B cell (primary cell): ENCODE measurements around the gene CUEDC2. TPM values are rescaled to one million over a fixed set of nuclear protein-coding genes. Genes with fewer than 3 reads are reported as not detected.

ENCODE experiments used
- ATAC-seq: fragments of 200-7000 bp; cut with Tn5 transposase; one replicate; pipeline ENCODE4 v1.10.0; 2021; ENCODE audit warnings: low read depth, mild to moderate bottlenecking, moderate number of reproducible peaks, moderate library complexity
- CTCF ChIA-PET: fragments of 350-600 bp; sonication (Branson Sonifier 250); formaldehyde crosslinking; loops from one replicate; lab custom pipeline; 2021; ENCODE audit warnings: antibody characterized with exemption, inconsistent platforms; lab: Charles Lee
- POLR2A ChIA-PET: fragments of 350-600 bp; sonication (Branson Sonifier 250); formaldehyde crosslinking; loops from one replicate; lab custom pipeline; 2021; ENCODE audit warnings: antibody characterized with exemption; lab: Charles Lee
- DNase-seq: peaks from one replicate; pipeline ENCODE4 v3.0.0; 2013
- H2AFZ ChIP-seq: 2 replicates; pipeline ENCODE4 v1.6.1; 2012; ENCODE audit warnings: mild to moderate bottlenecking, low read depth, low read length; ENCODE audit not compliant: insufficient read depth, poor library complexity, severe bottlenecking
- H3K27ac ChIP-seq, 2 donors: 1 replicate in 1 of 2; 2 replicates in 1 of 2; pipeline ENCODE4 v1.5.1; 2012 to 2013; ENCODE audit warnings: low read length in 2 of 2, mild to moderate bottlenecking in 2 of 2, moderate library complexity in 1 of 2
- H3K27me3 ChIP-seq, 4 experiments: fragments of 200-600 bp in 1 of 4; sonication (generic) in 1 of 4; replicated peaks in 1 of 4; 1 replicate in 2 of 4; 2 replicates in 2 of 4; pipeline versions ENCODE4 v1.6.1 to v1.7.0; 2013 to 2016; ENCODE audit warnings: low read length in 3 of 4, mild to moderate bottlenecking in 2 of 4, mixed read lengths in 1 of 4, moderate library complexity in 1 of 4; ENCODE audit not compliant: insufficient read depth in 4 of 4, control insufficient read depth in 3 of 4; ENCODE audit errors: control extremely low read depth in 1 of 4
- H3K36me3 ChIP-seq, 2 experiments: replicated peaks in 1 of 2; 1 replicate in 1 of 2; 2 replicates in 1 of 2; pipeline versions ENCODE4 v1.6.1 to v1.7.1; 2013; ENCODE audit warnings: low read length in 1 of 2; ENCODE audit not compliant: insufficient read depth in 2 of 2, control insufficient read depth in 1 of 2; ENCODE audit errors: control extremely low read depth in 1 of 2, extremely low read depth in 1 of 2
- H3K4me1 ChIP-seq, 2 donors: fragments of 200-600 bp in 1 of 2; sonication (generic) in 1 of 2; 1 replicate in 1 of 2; 2 replicates in 1 of 2; pipeline versions ENCODE4 v1.5.1 to v1.6.1; 2013 to 2017; ENCODE audit warnings: low read length in 2 of 2; ENCODE audit not compliant: control insufficient read depth in 2 of 2, insufficient read depth in 2 of 2
- H3K4me2 ChIP-seq: replicated peaks from 2 replicates; pipeline ENCODE3; 2012; ENCODE audit warnings: mild to moderate bottlenecking, low read depth, low read length; ENCODE audit not compliant: poor library complexity, severe bottlenecking
- H3K4me3 ChIP-seq, 5 experiments: fragments of 200-600 bp in 1 of 5; sonication (generic) in 1 of 5; 1 replicate in 3 of 5; 2 replicates in 2 of 5; pipeline versions ENCODE4 v1.5.1 to v1.7.0; 2011 to 2016; ENCODE audit warnings: low read length in 4 of 5, mild to moderate bottlenecking in 4 of 5, low read depth in 2 of 5, control low read depth in 1 of 5, moderate library complexity in 1 of 5; ENCODE audit not compliant: insufficient read depth in 1 of 5; ENCODE audit errors: control extremely low read depth in 1 of 5, extremely low read depth in 1 of 5
- H3K79me2 ChIP-seq: fragments of 200-600 bp; sonication (generic); one replicate; pipeline ENCODE4 v1.6.0; 2016; ENCODE audit warnings: low read length; ENCODE audit not compliant: control insufficient read depth, insufficient read depth
- H3K9ac ChIP-seq: fragments of 200-600 bp; sonication (generic); 2 replicates; pipeline ENCODE4 v1.6.1; 2017; ENCODE audit warnings: mild to moderate bottlenecking, low read length, moderate library complexity
- H3K9me3 ChIP-seq, 3 donors: one replicate each; pipeline versions ENCODE4 v1.6.1 to v1.7.1; 2013; ENCODE audit warnings: low read length in 2 of 3; ENCODE audit not compliant: control insufficient read depth in 2 of 3, insufficient read depth in 1 of 3; ENCODE audit errors: control extremely low read depth in 1 of 3
- H4K20me1 ChIP-seq: 2 replicates; pipeline ENCODE4 v1.6.0; 2012; ENCODE audit warnings: mild to moderate bottlenecking, low read length; ENCODE audit not compliant: insufficient read depth, control insufficient read depth, poor library complexity, severe bottlenecking
- H3K27ac Mint-ChIP-seq: one replicate; pipeline ENCODE4 v1.8.0; 2021; ENCODE audit warnings: mixed read lengths
- H3K27me3 Mint-ChIP-seq: one replicate; pipeline ENCODE4 v1.8.0; 2021; ENCODE audit warnings: mixed read lengths
- H3K4me1 Mint-ChIP-seq: one replicate; pipeline ENCODE4 v1.8.0; 2021; ENCODE audit warnings: mixed read lengths
- H3K4me3 Mint-ChIP-seq: one replicate; pipeline ENCODE4 v1.8.0; 2021; ENCODE audit warnings: mixed read lengths
- H3K9me3 Mint-ChIP-seq: one replicate; pipeline ENCODE4 v1.8.0; 2022; ENCODE audit warnings: mixed read lengths; ENCODE audit not compliant: insufficient read depth
- CTCF ChIP-seq: fragments of 200-600 bp; IDR thresholded peaks from one replicate; pipeline ENCODE4 v1.8.0; 2022; ENCODE audit warnings: antibody characterized with exemption, mild to moderate bottlenecking
- EZH2 ChIP-seq: IDR thresholded peaks from 2 replicates; pipeline ENCODE4 v1.6.1; 2012; ENCODE audit warnings: borderline replicate concordance, low read depth, mild to moderate bottlenecking, moderate library complexity, low read length; ENCODE audit not compliant: insufficient read depth, poor library complexity, severe bottlenecking
- WGBS: methylation state at CpG from one replicate; pipeline ENCODE4 v1.1.5; 2013; ENCODE audit warnings: missing lambda C conversion rate; ENCODE audit not compliant: insufficient coverage; 5-methylcytosine and 5-hydroxymethylcytosine counted together
- intact Hi-C: fragments of 100-400 bp; cut with micrococcal nuclease; formaldehyde crosslinking; loops from one replicate; pipeline ENCODE4 v1.10.0; 2022
- polyA plus RNA-seq: library from polyadenylated mRNA; depleted of rRNA; stranded (reverse); fragments of >200 nt; gene quantifications from 2 replicates; pipeline ENCODE4 v1.2.3, GENCODE V29; 2012
- total RNA-seq, 2 donors: library from RNA; stranded (reverse); fragments of 120-200 nt in 1 of 2; gene quantifications; 1 replicate in 1 of 2; 2 replicates in 1 of 2; pipeline versions ENCODE4 v1.2.3 to v1.2.4, GENCODE V29; 2013 to 2022

The CUEDC2 gene
- total and polyA plus RNA-seq, 2 donors (not counting 1 experiment from before 2014, with no cell fraction given): 35.6 to 49.4 TPM

- WGBS: 72% methylated on average over 2 of the region's 6 CpGs
Observed at GRCh38 chr10:102467971-102468438, 35.6 kb upstream of the CUEDC2 start.

GRCh38 chr10:102467318-102467717, 34.9 kb upstream of the CUEDC2 start:
- Histone ChIP-seq H3K4me3 (no peak overlapping the region), H3K27me3 (peaks cover 0 to 3% (median 0%) of the 10 kb centered on the region in 4 experiments), H3K9ac (no peak overlapping the region), H4K20me1 (no peaks in the 10 kb centered on the region), H3K27ac (no peak overlapping the region), H3K4me1 (peaks cover 4 to 7% of the 10 kb centered on the region in 2 donors), H3K4me2 (no peak overlapping the region), H3K79me2 (no peaks in the 10 kb centered on the region), H3K36me3 (no peaks in the 10 kb centered on the region), H2AFZ (no peak overlapping the region), H3K9me3 (no peaks in the 10 kb centered on the region)
- POLR2A ChIA-PET: no interaction called here
- H3K4me1 Mint-ChIP-seq: peaks cover 11% of the 10 kb centered on the region
- intact Hi-C loops: no loop called here
- H3K27me3 Mint-ChIP-seq: no peaks in the 10 kb centered on the region
- 95% methylated on average over 4 of the region's 6 CpGs for WGBS
- CTCF ChIA-PET: interaction anchor here (5.5 kb wide), 1 partner anchor 11 kb away, joined by 22 read pairs; no protein-coding TSS in a partner anchor
- no peak overlapping the region for H3K27ac Mint-ChIP-seq
- no peaks in the 10 kb centered on the region for H3K9me3 Mint-ChIP-seq
- no peak overlapping the region for H3K4me3 Mint-ChIP-seq
- no peak for ATAC-seq
- DNase-seq: no peak
- no peak for TF ChIP-seq EZH2
- no peak for TF ChIP-seq CTCF

More at GRCh38 chr10:102467971-102468438, 35.6 kb upstream of the CUEDC2 start:
- Histone ChIP-seq H3K9me3 (no peaks in the 10 kb centered on the region), H3K4me1 (peaks cover 0 to under 1% of the 10 kb centered on the region in 2 donors), H3K79me2 (no peaks in the 10 kb centered on the region), H3K9ac (no peak overlapping the region), H3K4me3 (no peak overlapping the region), H3K27ac (no peak overlapping the region), H3K27me3 (no peaks in the 10 kb centered on the region), H3K4me2 (no peak overlapping the region), H3K36me3 (no peaks in the 10 kb centered on the region), H4K20me1 (no peaks in the 10 kb centered on the region), H2AFZ (no peak overlapping the region)
- DNase-seq (no peak), ATAC-seq (no peak)
- Mint-ChIP-seq H3K27ac (no peak overlapping the region), H3K9me3 (no peaks in the 10 kb centered on the region), H3K27me3 (no peaks in the 10 kb centered on the region), H3K4me3 (no peak overlapping the region), H3K4me1 (peaks cover 5% of the 10 kb centered on the region)
- intact Hi-C loops: no loop called here
- CTCF ChIA-PET: interaction anchor here (5.5 kb wide), 1 partner anchor 11 kb away, joined by 22 read pairs; no protein-coding TSS in a partner anchor
- TF ChIP-seq CTCF (no peak), EZH2 (no peak)
- POLR2A ChIA-PET: no interaction called here
